Measurements from ENCODE around the gene CDO1.

CDO1 gene

GRCh38 chr5:115795700-115796099 is 20.8 kb downstream of the CDO1 start:
- no peaks in the 10 kb centered on the region for H3K36me3 Mint-ChIP-seq (ENCODE audit: low read depth)
- H3K4me3 Mint-ChIP-seq = no peak overlapping the region
- no peak overlapping the region for H3K27ac Mint-ChIP-seq
- peaks cover 3% of the 10 kb centered on the region for H3K27me3 Mint-ChIP-seq
- H3K4me1 Mint-ChIP-seq (ENCODE audit: low read depth) = no peaks in the 10 kb centered on the region
- intact Hi-C loops (cut with micrococcal nuclease) = no loop called here
- H3K9me3 Mint-ChIP-seq = no peaks in the 10 kb centered on the region

- Mint-ChIP-seq H3K4me3 (no peak overlapping the region), H3K36me3 (ENCODE audit: low read depth) (no peaks in the 10 kb centered on the region), H3K27ac (no peak overlapping the region), H3K27me3 (peaks cover 7% of the 10 kb centered on the region), H3K9me3 (no peaks in the 10 kb centered on the region), H3K4me1 (ENCODE audit: low read depth) (no peaks in the 10 kb centered on the region)
- intact Hi-C loops (cut with micrococcal nuclease) = no loop called here
Observed at GRCh38 chr5:115788440-115788839, 28.0 kb downstream of the CDO1 start.

GRCh38 chr5:115787426-115787825 is 29.0 kb downstream of the CDO1 start:
- no peak overlapping the region for H3K27ac Mint-ChIP-seq
- H3K4me1 Mint-ChIP-seq (ENCODE audit: low read depth) = no peaks in the 10 kb centered on the region
- no peak overlapping the region for H3K4me3 Mint-ChIP-seq
- intact Hi-C loops (cut with micrococcal nuclease) = no loop called here
- peaks cover 10% of the 10 kb centered on the region for H3K27me3 Mint-ChIP-seq
- no peaks in the 10 kb centered on the region for H3K9me3 Mint-ChIP-seq
- no peaks in the 10 kb centered on the region for H3K36me3 Mint-ChIP-seq (ENCODE audit: low read depth)

DNA sequence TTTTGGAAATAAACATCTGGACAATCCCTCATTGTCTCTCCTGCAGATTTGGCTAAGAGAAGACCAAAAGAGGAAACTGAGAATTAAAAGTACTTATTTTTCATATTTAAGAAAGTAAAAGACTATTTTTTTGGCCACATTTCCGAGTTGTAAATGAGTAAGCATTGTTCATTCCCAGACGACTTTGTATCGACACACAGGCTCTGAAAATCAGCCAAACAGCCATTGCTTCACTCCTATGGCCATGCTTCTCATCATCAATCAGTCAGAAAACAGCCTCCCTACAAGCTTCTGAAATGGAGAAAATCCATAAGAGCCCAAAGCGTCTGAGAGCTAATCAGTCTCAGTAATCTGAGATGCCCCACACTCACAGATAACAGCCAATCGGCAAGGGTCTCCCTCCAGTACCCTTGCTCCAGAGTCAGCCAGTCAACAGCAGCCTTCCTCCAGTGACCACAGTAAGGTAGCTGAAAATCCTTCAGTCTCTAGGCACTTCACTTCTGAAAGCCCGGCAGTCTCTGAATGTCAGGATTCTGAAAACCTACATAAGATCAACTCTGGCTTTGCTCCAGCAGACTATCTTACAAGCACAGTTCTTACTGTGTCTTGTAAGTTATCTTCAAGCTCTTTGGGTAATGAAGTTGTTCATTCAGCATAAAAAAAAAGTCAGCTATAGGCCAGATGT is 30.9 kb downstream of the CDO1 start:
- Mint-ChIP-seq H3K27ac (no peak overlapping the region), H3K4me1 (ENCODE audit: low read depth) (no peaks in the 10 kb centered on the region), H3K27me3 (peaks cover 11% of the 10 kb centered on the region), H3K9me3 (no peaks in the 10 kb centered on the region), H3K4me3 (no peak overlapping the region), H3K36me3 (ENCODE audit: low read depth) (no peaks in the 10 kb centered on the region)
- intact Hi-C loops (cut with micrococcal nuclease) = no loop called here

- Mint-ChIP-seq H3K4me3 (no peak overlapping the region), H3K9me3 (no peaks in the 10 kb centered on the region), H3K27ac (no peak overlapping the region), H3K27me3 (peaks cover 6% of the 10 kb centered on the region), H3K4me1 (ENCODE audit: low read depth) (no peaks in the 10 kb centered on the region), H3K36me3 (ENCODE audit: low read depth) (no peaks in the 10 kb centered on the region)
- intact Hi-C loops (cut with micrococcal nuclease) = no loop called here
Observed at GRCh38 chr5:115778417-115778816, 38.0 kb downstream of the CDO1 start.

GRCh38 chr5:115776989-115777388 is 39.5 kb downstream of the CDO1 start:
- H3K27ac Mint-ChIP-seq = no peak overlapping the region
- H3K27me3 Mint-ChIP-seq = peaks cover 3% of the 10 kb centered on the region
- H3K4me3 Mint-ChIP-seq = no peak overlapping the region
- intact Hi-C loops (cut with micrococcal nuclease) = no loop called here
- no peaks in the 10 kb centered on the region for H3K4me1 Mint-ChIP-seq (ENCODE audit: low read depth)
- H3K36me3 Mint-ChIP-seq (ENCODE audit: low read depth) = no peaks in the 10 kb centered on the region
- no peaks in the 10 kb centered on the region for H3K9me3 Mint-ChIP-seq

DNA sequence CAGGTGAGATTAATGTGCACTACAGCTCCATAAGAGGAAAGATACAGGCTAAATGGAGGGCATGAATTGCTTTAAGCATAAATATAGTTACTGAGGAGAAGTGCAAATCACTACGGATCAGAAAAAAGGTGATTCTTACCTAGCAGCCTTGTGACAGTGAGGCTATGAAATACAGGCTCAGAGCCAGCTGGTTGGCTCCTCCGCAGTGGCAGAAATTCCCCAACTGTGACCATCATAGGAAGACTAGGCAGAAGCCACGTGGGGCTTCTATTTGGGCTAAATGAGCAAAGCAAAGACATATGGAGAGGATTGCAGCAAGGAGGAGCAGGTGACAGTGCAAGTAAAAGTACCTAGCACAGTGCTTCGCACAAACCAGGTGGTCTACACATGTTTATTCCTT is 40.5 kb downstream of the CDO1 start:
- Mint-ChIP-seq H3K36me3 (ENCODE audit: low read depth) (no peaks in the 10 kb centered on the region), H3K9me3 (no peaks in the 10 kb centered on the region), H3K4me3 (no peak overlapping the region), H3K27ac (no peak overlapping the region), H3K27me3 (peaks cover 1% of the 10 kb centered on the region), H3K4me1 (ENCODE audit: low read depth) (no peaks in the 10 kb centered on the region)
- intact Hi-C loops (cut with micrococcal nuclease) = no loop called here

GRCh38 chr5:115774684-115775083 is 41.8 kb downstream of the CDO1 start:
- Mint-ChIP-seq H3K9me3 (no peaks in the 10 kb centered on the region), H3K27ac (no peak overlapping the region), H3K36me3 (ENCODE audit: low read depth) (no peaks in the 10 kb centered on the region), H3K27me3 (peaks cover 1% of the 10 kb centered on the region), H3K4me3 (no peak overlapping the region), H3K4me1 (ENCODE audit: low read depth) (no peaks in the 10 kb centered on the region)
- intact Hi-C loops (cut with micrococcal nuclease) = no loop called here

GRCh38 chr5:115772731-115773475 is 43.6 kb downstream of the CDO1 start:
- no peaks in the 10 kb centered on the region for H3K9me3 Mint-ChIP-seq
- H3K4me1 Mint-ChIP-seq (ENCODE audit: low read depth) = no peaks in the 10 kb centered on the region
- H3K36me3 Mint-ChIP-seq (ENCODE audit: low read depth) = no peaks in the 10 kb centered on the region
- no peak overlapping the region for H3K4me3 Mint-ChIP-seq
- H3K27me3 Mint-ChIP-seq = peaks cover 1% of the 10 kb centered on the region
- intact Hi-C loops (cut with micrococcal nuclease) = no loop called here
- no peak overlapping the region for H3K27ac Mint-ChIP-seq

DNA sequence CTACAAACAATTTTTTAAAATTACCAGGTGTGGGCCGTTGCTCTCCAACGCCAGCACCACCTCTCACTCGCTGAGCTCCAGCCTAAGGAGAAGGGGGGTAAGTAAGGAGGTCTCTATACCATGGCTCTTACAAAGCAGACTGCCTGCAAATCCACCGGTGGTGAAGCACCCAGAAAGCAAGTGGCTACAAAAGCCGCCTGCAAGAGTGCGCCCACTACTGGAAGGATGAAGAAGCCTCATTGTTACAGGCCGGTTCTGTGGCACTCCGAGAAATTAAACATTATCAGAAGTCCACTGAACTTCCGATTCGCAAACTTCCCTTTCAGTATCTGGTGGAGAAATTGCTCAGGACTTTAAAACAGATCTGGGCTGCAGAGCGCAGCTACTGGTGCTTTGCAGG is 46.0 kb downstream of the CDO1 start:
- H3K27ac Mint-ChIP-seq = no peak overlapping the region
- intact Hi-C loops (cut with micrococcal nuclease) = no loop called here
- no peaks in the 10 kb centered on the region for H3K27me3 Mint-ChIP-seq
- no peaks in the 10 kb centered on the region for H3K4me1 Mint-ChIP-seq (ENCODE audit: low read depth)
- H3K36me3 Mint-ChIP-seq (ENCODE audit: low read depth) = no peaks in the 10 kb centered on the region
- no peak overlapping the region for H3K4me3 Mint-ChIP-seq
- no peaks in the 10 kb centered on the region for H3K9me3 Mint-ChIP-seq

GRCh38 chr5:115767424-115767823 is 49.0 kb downstream of the CDO1 start:
- H3K4me1 Mint-ChIP-seq (ENCODE audit: low read depth) = no peaks in the 10 kb centered on the region
- no peaks in the 10 kb centered on the region for H3K27me3 Mint-ChIP-seq

DNA sequence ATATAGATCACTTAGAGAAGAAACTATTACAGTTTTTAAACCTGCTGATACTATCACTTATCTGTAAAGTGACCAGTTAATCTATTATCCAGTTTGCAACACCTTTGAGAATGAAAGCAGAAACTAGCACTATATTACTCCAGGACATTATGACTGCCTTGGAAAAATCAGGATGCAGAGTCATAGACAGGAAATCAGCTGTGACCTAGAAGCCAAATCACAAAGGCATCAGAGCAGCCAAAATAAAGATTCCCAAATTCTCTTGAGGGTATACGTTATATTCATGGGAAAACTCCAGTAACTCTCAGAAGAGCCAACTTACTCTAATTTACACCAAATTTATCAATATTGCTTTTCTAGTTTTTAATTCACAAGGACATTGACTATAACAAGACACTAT is 49.9 kb downstream of the CDO1 start:
- H3K36me3 Mint-ChIP-seq (ENCODE audit: low read depth) = no peaks in the 10 kb centered on the region
- H3K4me3 Mint-ChIP-seq = no peak overlapping the region
- no peaks in the 10 kb centered on the region for H3K27me3 Mint-ChIP-seq
- H3K27ac Mint-ChIP-seq = no peak overlapping the region
- no peaks in the 10 kb centered on the region for H3K9me3 Mint-ChIP-seq
- intact Hi-C loops (cut with micrococcal nuclease) = no loop called here
- no peaks in the 10 kb centered on the region for H3K4me1 Mint-ChIP-seq (ENCODE audit: low read depth)

More at GRCh38 chr5:115767424-115767823, 49.0 kb downstream of the CDO1 start:
- no peaks in the 10 kb centered on the region for H3K9me3 Mint-ChIP-seq
- intact Hi-C loops (cut with micrococcal nuclease) = no loop called here
- no peak overlapping the region for H3K27ac Mint-ChIP-seq
- H3K4me3 Mint-ChIP-seq = no peak overlapping the region
- no peaks in the 10 kb centered on the region for H3K36me3 Mint-ChIP-seq (ENCODE audit: low read depth)

DNA sequence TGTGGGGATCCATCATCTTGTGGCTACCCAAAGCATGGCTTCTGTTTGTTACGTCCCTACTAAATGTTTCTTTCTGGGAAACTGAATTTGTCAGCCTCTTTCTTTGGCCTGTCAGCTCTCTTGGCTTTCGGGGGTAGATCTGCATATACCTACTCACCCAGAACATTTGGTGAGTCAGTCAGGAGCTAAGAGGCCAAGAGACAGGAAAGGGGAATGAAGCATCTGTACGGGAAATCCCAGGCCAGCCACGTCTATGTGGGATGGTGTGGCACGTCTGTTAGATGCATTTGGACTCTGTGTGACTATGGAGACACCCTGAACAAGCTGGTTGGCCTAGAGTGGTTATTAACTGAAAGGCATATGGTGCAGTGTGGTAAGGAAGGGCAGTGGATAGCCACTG is 58.1 kb downstream of the CDO1 start:
- Mint-ChIP-seq H3K27ac (no peak overlapping the region), H3K9me3 (no peaks in the 10 kb centered on the region), H3K4me3 (no peak overlapping the region), H3K4me1 (ENCODE audit: low read depth) (no peaks in the 10 kb centered on the region), H3K27me3 (no peaks in the 10 kb centered on the region), H3K36me3 (ENCODE audit: low read depth) (no peaks in the 10 kb centered on the region)
- intact Hi-C loops (cut with micrococcal nuclease) = no loop called here

GRCh38 chr5:115755675-115756074 is 60.8 kb downstream of the CDO1 start:
- no peaks in the 10 kb centered on the region for H3K9me3 Mint-ChIP-seq

More at GRCh38 chr5:115755675-115756074, 60.8 kb downstream of the CDO1 start:
- intact Hi-C loops (cut with micrococcal nuclease) = no loop called here
- Mint-ChIP-seq H3K27ac (no peak overlapping the region), H3K27me3 (no peaks in the 10 kb centered on the region), H3K4me1 (ENCODE audit: low read depth) (no peaks in the 10 kb centered on the region), H3K36me3 (ENCODE audit: low read depth) (no peaks in the 10 kb centered on the region), H3K4me3 (no peak overlapping the region)

Data from dendritic cell treated with granulocyte-macrophage colony-stimulating factor and Interleukin-4, amounts not matched to agents 40 ng/mL and 50 ng/mL, for 4 days (primary cell).